Thyroid gland (tissue), 4 donors: ENCODE results near the gene IKZF2.

Source experiments
- POLR2A ChIP-seq, 2 donors: fragments of 450-650 bp; IDR thresholded peaks; one replicate each; pipeline ENCODE4 v1.6.1; 2017; ENCODE audit warnings: antibody characterized with exemption in 2 of 2, mild to moderate bottlenecking in 2 of 2, moderate library complexity in 1 of 2
- TF ChIP-seq, protein P1 (sequence below), 6 experiments: fragments of 200-600 bp in 3 of 6; fragments of 450-650 bp in 3 of 6; sonication (generic) in 3 of 6; IDR thresholded peaks; one replicate each; pipeline ENCODE4 v1.5.1; 2016 to 2019; ENCODE audit warnings: antibody characterized with exemption in 6 of 6, mild to moderate bottlenecking in 2 of 6, inconsistent platforms in 1 of 6, moderate library complexity in 1 of 6

DNA sequence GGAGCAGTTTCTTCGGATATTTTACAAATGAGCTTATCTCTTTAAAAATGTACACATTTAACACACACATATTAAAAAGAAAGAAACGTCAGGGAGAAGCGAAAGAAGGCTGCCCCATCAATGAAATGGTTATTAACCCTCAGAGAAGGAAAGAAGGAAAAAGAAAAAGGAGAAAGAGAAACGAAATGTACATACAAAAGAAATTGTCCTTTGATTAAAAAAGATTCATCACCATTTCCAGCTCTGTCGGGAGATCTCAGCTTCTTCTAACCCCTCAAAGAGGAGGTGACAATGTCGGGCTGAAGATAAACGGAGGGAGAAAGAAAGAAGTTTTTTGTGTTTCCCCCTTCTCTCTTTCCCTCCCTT is 1.5 kb downstream of the IKZF2 start:
- TF ChIP-seq, protein P1, sequence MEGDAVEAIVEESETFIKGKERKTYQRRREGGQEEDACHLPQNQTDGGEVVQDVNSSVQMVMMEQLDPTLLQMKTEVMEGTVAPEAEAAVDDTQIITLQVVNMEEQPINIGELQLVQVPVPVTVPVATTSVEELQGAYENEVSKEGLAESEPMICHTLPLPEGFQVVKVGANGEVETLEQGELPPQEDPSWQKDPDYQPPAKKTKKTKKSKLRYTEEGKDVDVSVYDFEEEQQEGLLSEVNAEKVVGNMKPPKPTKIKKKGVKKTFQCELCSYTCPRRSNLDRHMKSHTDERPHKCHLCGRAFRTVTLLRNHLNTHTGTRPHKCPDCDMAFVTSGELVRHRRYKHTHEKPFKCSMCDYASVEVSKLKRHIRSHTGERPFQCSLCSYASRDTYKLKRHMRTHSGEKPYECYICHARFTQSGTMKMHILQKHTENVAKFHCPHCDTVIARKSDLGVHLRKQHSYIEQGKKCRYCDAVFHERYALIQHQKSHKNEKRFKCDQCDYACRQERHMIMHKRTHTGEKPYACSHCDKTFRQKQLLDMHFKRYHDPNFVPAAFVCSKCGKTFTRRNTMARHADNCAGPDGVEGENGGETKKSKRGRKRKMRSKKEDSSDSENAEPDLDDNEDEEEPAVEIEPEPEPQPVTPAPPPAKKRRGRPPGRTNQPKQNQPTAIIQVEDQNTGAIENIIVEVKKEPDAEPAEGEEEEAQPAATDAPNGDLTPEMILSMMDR (IDR thresholded peaks at IDR 0.05) = no peak
- no peak for TF ChIP-seq POLR2A (IDR thresholded peaks at IDR 0.05)
